NK-92 (cell line): Measurements from ENCODE around the gene TMEM132E.

ENCODE experiments used
- DNase-seq: peaks from one replicate; lab custom pipeline; 2025; ENCODE audit not compliant: unreplicated experiment; lab: John Stamatoyannopoulos, UW

The TMEM132E gene

GRCh38 chr17:34633760-34634159 lies 54.4 kb downstream of the TMEM132E start:
- DNase-seq, result no peak

GRCh38 chr17:34634551-34635160 lies 55.3 kb downstream of the TMEM132E start:
- no peak for DNase-seq

GRCh38 chr17:34635876-34636275 lies 56.5 kb downstream of the TMEM132E start:
- DNase-seq, result no peak

- DNase-seq, result no peak
These were observed 57.7 kb downstream of the TMEM132E start for GRCh38 chr17:34637041-34637547.

- DNase-seq, result no peak
These were observed 58.5 kb downstream of the TMEM132E start for GRCh38 chr17:34637548-34638525.

- no peak for DNase-seq
These were observed 59.3 kb downstream of the TMEM132E start for GRCh38 chr17:34638526-34639260.

- no peak for DNase-seq
These were observed 60.5 kb downstream of the TMEM132E start for GRCh38 chr17:34639706-34640425.

GRCh38 chr17:34641368-34641767 lies 62.0 kb downstream of the TMEM132E start:
- no peak for DNase-seq

- DNase-seq, result no peak
These were observed 65.7 kb downstream of the TMEM132E start for GRCh38 chr17:34644941-34645550.

GRCh38 chr17:34645594-34645993 lies 66.2 kb downstream of the TMEM132E start:
- DNase-seq, result no peak

GRCh38 chr17:34647511-34647910 lies 68.1 kb downstream of the TMEM132E start:
- no peak for DNase-seq

GRCh38 chr17:34650051-34650750 lies 70.8 kb downstream of the TMEM132E start:
- no peak for DNase-seq

- no peak for DNase-seq
These were observed 72.0 kb downstream of the TMEM132E start for GRCh38 chr17:34651402-34651811.

GRCh38 chr17:34652021-34652555 lies 72.7 kb downstream of the TMEM132E start:
- DNase-seq, result no peak

GRCh38 chr17:34653511-34653910 lies 74.1 kb downstream of the TMEM132E start:
- no peak for DNase-seq

- DNase-seq, result no peak
These were observed 75.0 kb downstream of the TMEM132E start for GRCh38 chr17:34654276-34654880.

- no peak for DNase-seq
These were observed 75.5 kb downstream of the TMEM132E start for GRCh38 chr17:34654881-34655276.

- no peak for DNase-seq
These were observed 77.4 kb downstream of the TMEM132E start for GRCh38 chr17:34656801-34657200.
